Body of pancreas (tissue), 4 donors: Measurements from ENCODE around the gene C5. TPM values are rescaled to one million over a fixed set of nuclear protein-coding genes. Genes with fewer than 3 reads are reported as not detected.

Experiments used
- ATAC-seq: fragments of 150-250 bp; one replicate; pipeline ENCODE4 v1.9.1; 2016
- DNase-seq, 4 donors: peaks; one replicate each; pipeline ENCODE4 v3.0.0-alpha.2; 2019
- H3K27ac ChIP-seq, 4 donors: fragments of 200-600 bp; sonication (generic); 1 replicate in 3 of 4; 2 replicates in 1 of 4; pipeline versions ENCODE4 v1.5.1 to v1.6.1; 2016 to 2019; ENCODE audit warnings: mild to moderate bottlenecking in 1 of 4, mixed read lengths in 1 of 4, moderate library complexity in 1 of 4
- H3K27me3 ChIP-seq, 2 donors: fragments of 200-600 bp; sonication (generic); one replicate each; pipeline ENCODE4 v1.6.0; 2016; ENCODE audit warnings: mild to moderate bottlenecking in 1 of 2
- H3K36me3 ChIP-seq, 2 donors: fragments of 200-600 bp; sonication (generic); replicated peaks in 1 of 2; 2 replicates each; pipeline ENCODE4 v1.5.1; 2016; ENCODE audit warnings: low read depth in 2 of 2; ENCODE audit not compliant: insufficient read depth in 1 of 2
- H3K4me1 ChIP-seq: fragments of 200-600 bp; sonication (generic); one replicate; pipeline ENCODE4 v1.6.0; 2016
- H3K4me3 ChIP-seq, 2 donors: fragments of 200-600 bp; sonication (generic); 1 replicate in 1 of 2; 2 replicates in 1 of 2; pipeline ENCODE4 v1.5.1; 2016 to 2019
- H3K9me3 ChIP-seq, 3 donors: fragments of 200-600 bp; sonication (generic); 1 replicate in 2 of 3; 2 replicates in 1 of 3; pipeline ENCODE4 v1.5.1; 2016
- CTCF ChIP-seq, 7 experiments: fragments of 450-650 bp in 4 of 7; fragments of 200-600 bp in 3 of 7; sonication (generic) in 3 of 7; IDR thresholded peaks; one replicate each; pipeline ENCODE4 v1.5.1; 2016 to 2019; ENCODE audit warnings: antibody characterized with exemption in 7 of 7
- POLR2A ChIP-seq, 3 donors: fragments of 450-650 bp; IDR thresholded peaks; one replicate each; pipeline ENCODE4 v1.6.1; 2016; ENCODE audit warnings: antibody characterized with exemption in 3 of 3, mild to moderate bottlenecking in 2 of 3
- WGBS, 2 donors: methylation state at CpG; one replicate each; pipeline ENCODE4 v1.1.5; 2017; 5-methylcytosine and 5-hydroxymethylcytosine counted together
- intact Hi-C: fragments of 100-400 bp; cut with DNase I; formaldehyde crosslinking; loops from one replicate; pipeline ENCODE4 v1.15.1; 2023
- total RNA-seq, 2 donors: library from RNA; depleted of rRNA; stranded (reverse); fragments of >200 nt; gene quantifications; one replicate each; pipeline ENCODE4 v1.1.0, GENCODE V29; 2016

Gene C5
- total RNA-seq, 2 donors from 2014 or later, result 7.3 to 16.1 TPM

- no peaks in the 10 kb centered on the region for H3K36me3 ChIP-seq
- DNase-seq, result no peak
- no peak overlapping the region for H3K4me3 ChIP-seq
- H3K27me3 ChIP-seq, result no peaks in the 10 kb centered on the region
- no peak overlapping the region for H3K27ac ChIP-seq
- WGBS, 2 donors, result 66 to 74% methylated on average over 8 of the region's 8 CpGs
- TF ChIP-seq CTCF (IDR thresholded peaks at IDR 0.05) (no peak), POLR2A (IDR thresholded peaks at IDR 0.05) (no peak)
- H3K9me3 ChIP-seq, result no peaks in the 10 kb centered on the region
- intact Hi-C loops, result no loop called here
- ATAC-seq, result no peak
- no peaks in the 10 kb centered on the region for H3K4me1 ChIP-seq
Measured at GRCh38 chr9:120921661-120922181, 128.4 kb downstream of the C5 start.

DNA sequence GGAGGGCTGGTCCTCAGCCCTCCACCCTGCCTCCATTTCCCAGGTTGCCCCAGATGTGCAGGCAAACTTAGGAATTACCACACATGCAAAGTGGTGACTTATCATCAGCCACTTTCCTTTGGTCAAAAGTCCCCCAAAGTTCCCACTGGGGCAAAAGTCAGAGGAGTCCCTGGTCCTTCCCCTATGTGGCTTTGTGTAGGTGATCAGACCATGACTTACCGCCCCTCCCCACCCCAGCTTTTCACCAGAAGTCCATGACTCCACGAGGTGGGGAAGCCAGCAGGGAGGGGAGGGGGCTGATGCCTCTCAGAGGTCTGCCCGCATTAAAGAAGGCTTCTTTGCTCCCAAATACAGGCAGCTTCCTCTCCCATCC lies 129.3 kb downstream of the C5 start:
- TF ChIP-seq POLR2A (IDR thresholded peaks at IDR 0.05) (no peak), CTCF (IDR thresholded peaks at IDR 0.05) (no peak)
- Histone ChIP-seq H3K9me3 (no peaks in the 10 kb centered on the region), H3K27me3 (no peaks in the 10 kb centered on the region), H3K4me3 (no peak overlapping the region), H3K36me3 (no peaks in the 10 kb centered on the region), H3K27ac (no peak overlapping the region), H3K4me1 (no peaks in the 10 kb centered on the region)
- ATAC-seq (no peak), DNase-seq (no peak)
- 70 to 72% methylated on average over 3 of the region's 3 CpGs for WGBS, 2 donors
- intact Hi-C loops, result no loop called here

- intact Hi-C loops, result loop anchor here (10.0 kb wide), 1 partner anchor 55 kb away; no protein-coding TSS in a partner anchor
- TF ChIP-seq POLR2A (IDR thresholded peaks at IDR 0.05) (no peak), CTCF (IDR thresholded peaks at IDR 0.05) (no peak)
- no peaks in the 10 kb centered on the region for H3K9me3 ChIP-seq
- no peak overlapping the region for H3K4me3 ChIP-seq
- H3K4me1 ChIP-seq, result no peaks in the 10 kb centered on the region
- WGBS, 2 donors, result 82 to 92% methylated on average over 6 of the region's 6 CpGs
- no peak for DNase-seq
- H3K36me3 ChIP-seq, result no peaks in the 10 kb centered on the region
- no peak for ATAC-seq
- H3K27me3 ChIP-seq, result no peaks in the 10 kb centered on the region
- H3K27ac ChIP-seq, result peak overlapping the region in 1 of 4 donors; percentile 38
Measured at GRCh38 chr9:120919843-120920805, 130.0 kb downstream of the C5 start.

- 82 to 85% methylated on average over 12 to 19 of the region's 20 CpGs for WGBS, 2 donors
- H3K9me3 ChIP-seq, result no peaks in the 10 kb centered on the region
- TF ChIP-seq CTCF (IDR thresholded peaks at IDR 0.05) (no peak), POLR2A (IDR thresholded peaks at IDR 0.05) (no peak)
- no peaks in the 10 kb centered on the region for H3K27me3 ChIP-seq
- H3K27ac ChIP-seq, result peak overlapping the region in 1 of 4 donors; percentile 38
- H3K4me1 ChIP-seq, result no peaks in the 10 kb centered on the region
- no peaks in the 10 kb centered on the region for H3K36me3 ChIP-seq
- no peak overlapping the region for H3K4me3 ChIP-seq
- intact Hi-C loops, result loop anchor here (10.0 kb wide), 1 partner anchor 56 kb away; no protein-coding TSS in a partner anchor
- DNase-seq (no peak), ATAC-seq (no peak)
Measured at GRCh38 chr9:120918931-120919842, 130.9 kb downstream of the C5 start.
